ENCODE results near the gene P2RX3. TPM values are rescaled to one million over a fixed set of nuclear protein-coding genes. Genes with fewer than 3 reads are reported as not detected.

P2RX3 gene
- total RNA-seq, 4 donors from 2014 or later = not detected

DNA sequence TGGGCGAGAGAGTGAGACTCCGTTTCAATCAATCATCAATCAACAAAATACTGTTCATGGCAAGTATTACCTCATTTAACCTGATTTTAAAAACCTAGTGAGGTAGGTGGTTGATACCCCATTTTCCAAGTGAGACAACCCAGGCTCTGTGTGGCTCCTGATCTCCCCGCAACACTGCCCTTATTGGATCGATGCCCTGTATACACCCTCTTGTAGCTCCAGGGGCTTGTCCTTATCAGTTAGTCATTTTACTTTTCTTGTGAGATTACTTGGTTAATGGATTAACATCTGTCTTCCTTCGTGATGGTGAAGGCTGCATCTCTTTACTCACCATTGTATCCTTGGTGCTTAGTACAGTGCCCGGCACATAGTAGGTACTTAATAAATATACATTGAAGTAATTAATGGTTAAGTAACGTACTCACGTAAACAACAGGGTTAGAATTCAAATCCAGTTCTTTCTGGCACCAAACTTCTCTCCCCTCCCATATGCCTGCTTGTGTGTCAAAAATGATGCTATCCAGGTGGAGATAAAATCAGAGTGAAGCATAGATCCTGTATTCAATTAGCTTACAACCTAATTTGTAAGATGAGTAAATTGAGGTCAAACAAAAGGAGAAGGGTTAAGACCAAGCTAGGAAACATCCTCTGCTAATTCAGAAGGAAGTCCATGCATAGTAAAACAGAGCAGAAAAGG lies 54.1 kb downstream of the P2RX3 start:
- Histone ChIP-seq H3K27ac (no peak overlapping the region), H3K4me1 (no peaks in the 10 kb centered on the region), H3K27me3 (no peaks in the 10 kb centered on the region), H3K9me3 (no peaks in the 10 kb centered on the region), H3K4me3 (no peak overlapping the region), H3K36me3 (peaks cover 3% of the 10 kb centered on the region)
- WGBS = 84% methylated on average over 8 of the region's 8 CpGs
- no peak for DNase-seq (ENCODE audit: low spot score in 2 of 2)
- TF ChIP-seq EP300 (IDR thresholded peaks at IDR 0.05) (no peak), POLR2AphosphoS5 (IDR thresholded peaks at IDR 0.05) (no peak), POLR2A (IDR thresholded peaks at IDR 0.05) (no peak)
- TF ChIP-seq, protein P1, sequence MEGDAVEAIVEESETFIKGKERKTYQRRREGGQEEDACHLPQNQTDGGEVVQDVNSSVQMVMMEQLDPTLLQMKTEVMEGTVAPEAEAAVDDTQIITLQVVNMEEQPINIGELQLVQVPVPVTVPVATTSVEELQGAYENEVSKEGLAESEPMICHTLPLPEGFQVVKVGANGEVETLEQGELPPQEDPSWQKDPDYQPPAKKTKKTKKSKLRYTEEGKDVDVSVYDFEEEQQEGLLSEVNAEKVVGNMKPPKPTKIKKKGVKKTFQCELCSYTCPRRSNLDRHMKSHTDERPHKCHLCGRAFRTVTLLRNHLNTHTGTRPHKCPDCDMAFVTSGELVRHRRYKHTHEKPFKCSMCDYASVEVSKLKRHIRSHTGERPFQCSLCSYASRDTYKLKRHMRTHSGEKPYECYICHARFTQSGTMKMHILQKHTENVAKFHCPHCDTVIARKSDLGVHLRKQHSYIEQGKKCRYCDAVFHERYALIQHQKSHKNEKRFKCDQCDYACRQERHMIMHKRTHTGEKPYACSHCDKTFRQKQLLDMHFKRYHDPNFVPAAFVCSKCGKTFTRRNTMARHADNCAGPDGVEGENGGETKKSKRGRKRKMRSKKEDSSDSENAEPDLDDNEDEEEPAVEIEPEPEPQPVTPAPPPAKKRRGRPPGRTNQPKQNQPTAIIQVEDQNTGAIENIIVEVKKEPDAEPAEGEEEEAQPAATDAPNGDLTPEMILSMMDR (IDR thresholded peaks at IDR 0.05) = no peak

DNA sequence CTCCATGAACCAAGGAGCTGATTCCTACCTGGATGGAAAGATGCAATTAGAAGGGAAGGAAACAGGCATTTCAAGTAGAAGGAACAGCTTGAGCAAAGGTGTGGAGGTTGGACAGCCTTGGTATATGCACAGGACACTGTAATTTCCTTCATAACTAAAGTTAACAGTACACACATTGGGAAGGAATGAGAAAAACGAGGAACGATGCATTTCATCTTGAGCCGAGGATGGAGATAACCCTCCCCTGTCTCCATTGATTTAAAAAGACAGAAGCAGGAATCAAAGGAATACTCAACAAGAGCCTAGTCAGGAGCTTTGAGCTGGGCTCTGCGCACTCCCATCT lies 54.6 kb downstream of the P2RX3 start:
- DNase-seq (ENCODE audit: low spot score in 2 of 2) = no peak
- Histone ChIP-seq H3K36me3 (peaks cover 3% of the 10 kb centered on the region), H3K27me3 (no peaks in the 10 kb centered on the region), H3K27ac (no peak overlapping the region), H3K4me1 (no peaks in the 10 kb centered on the region), H3K4me3 (no peak overlapping the region), H3K9me3 (no peaks in the 10 kb centered on the region)
- WGBS = 81% methylated on average over 4 of the region's 4 CpGs
- TF ChIP-seq EP300 (IDR thresholded peaks at IDR 0.05) (no peak), POLR2A (IDR thresholded peaks at IDR 0.05) (no peak), POLR2AphosphoS5 (IDR thresholded peaks at IDR 0.05) (no peak)
- TF ChIP-seq, protein P1 (IDR thresholded peaks at IDR 0.05) = no peak

DNA sequence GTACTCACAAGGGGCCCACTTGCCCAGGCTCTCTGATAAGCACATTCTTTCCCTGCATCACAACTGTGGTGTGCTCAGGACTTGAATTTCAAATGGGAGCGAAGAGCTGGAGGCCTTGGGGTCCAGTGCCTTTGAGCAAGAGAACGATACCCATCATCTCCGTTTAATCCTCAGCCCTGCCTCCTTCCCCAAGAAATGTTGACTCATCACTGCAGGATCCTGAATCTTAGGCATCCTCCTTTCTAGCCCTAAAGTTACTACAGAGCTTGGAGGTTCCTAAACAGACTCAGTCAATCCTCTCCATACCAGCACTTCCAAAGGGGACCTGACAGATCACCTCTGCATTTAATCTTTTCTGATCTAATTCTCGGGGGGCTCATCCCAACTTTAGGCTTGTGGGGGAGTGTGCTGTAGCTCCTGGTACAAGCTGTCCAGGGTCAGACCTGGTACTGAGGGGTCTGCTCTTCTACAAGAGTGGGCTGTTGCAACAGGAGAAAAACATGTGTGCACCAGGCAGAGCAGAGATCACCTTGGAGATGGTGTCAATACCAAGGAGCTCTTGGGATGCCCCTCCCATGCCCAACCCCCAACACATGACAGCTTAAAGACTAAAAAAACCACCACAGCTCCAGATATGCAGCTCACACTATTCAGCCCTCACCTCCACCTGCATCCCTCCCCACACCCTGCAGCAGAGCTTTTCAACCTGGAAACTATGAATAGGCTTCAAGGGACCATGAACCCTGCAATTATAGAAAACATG lies 56.2 kb downstream of the P2RX3 start:
- Histone ChIP-seq H3K4me3 (no peak overlapping the region), H3K27ac (no peak overlapping the region), H3K4me1 (no peaks in the 10 kb centered on the region), H3K9me3 (no peaks in the 10 kb centered on the region), H3K27me3 (no peaks in the 10 kb centered on the region), H3K36me3 (peaks cover under 1% of the 10 kb centered on the region)
- no peak for DNase-seq (ENCODE audit: low spot score in 2 of 2)
- 84% methylated on average over 4 of the region's 4 CpGs for WGBS
- TF ChIP-seq POLR2AphosphoS5 (IDR thresholded peaks at IDR 0.05) (no peak), POLR2A (IDR thresholded peaks at IDR 0.05) (no peak), EP300 (IDR thresholded peaks at IDR 0.05) (no peak)
- TF ChIP-seq, protein P1 (IDR thresholded peaks at IDR 0.05) = no peak

DNA sequence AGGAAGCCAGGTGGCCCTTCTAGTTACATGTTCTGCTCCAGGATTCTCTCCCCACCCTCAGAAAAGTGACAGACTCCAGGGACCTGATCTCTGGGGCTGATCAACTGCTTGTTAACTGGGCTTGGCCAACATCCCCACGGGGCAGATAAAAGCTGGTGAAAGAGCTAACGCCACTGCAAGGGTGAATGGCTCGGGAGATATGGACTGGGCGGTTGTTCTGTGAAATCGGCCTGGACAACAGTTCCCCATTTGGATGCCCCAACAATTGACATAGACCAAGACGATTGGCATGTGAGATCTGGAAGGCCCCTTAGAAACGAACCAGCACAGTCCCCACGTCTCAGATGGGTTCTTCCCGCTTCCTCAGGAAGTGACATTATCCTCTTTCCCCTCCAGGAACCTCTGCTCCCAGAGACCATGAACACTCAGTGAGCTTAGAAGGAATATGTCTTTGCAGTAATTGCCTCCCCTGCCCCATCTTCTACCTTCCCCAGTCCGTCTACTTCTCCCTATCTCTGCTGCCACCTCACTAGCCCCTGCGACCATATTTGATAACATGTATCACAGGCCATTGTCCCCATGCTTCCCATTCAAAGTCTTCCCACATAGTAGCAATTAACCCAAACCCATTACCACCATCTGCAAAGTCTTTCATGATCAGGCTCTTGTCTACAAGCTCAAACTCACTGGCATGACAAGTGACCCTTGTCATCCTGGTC lies 57.9 kb downstream of the P2RX3 start:
- Histone ChIP-seq H3K27ac (no peak overlapping the region), H3K36me3 (no peaks in the 10 kb centered on the region), H3K4me1 (no peaks in the 10 kb centered on the region), H3K4me3 (no peak overlapping the region), H3K27me3 (no peaks in the 10 kb centered on the region), H3K9me3 (no peaks in the 10 kb centered on the region)
- 98% methylated on average over 11 of the region's 11 CpGs for WGBS
- DNase-seq (ENCODE audit: low spot score in 2 of 2) = no peak
- TF ChIP-seq, protein P1 (IDR thresholded peaks at IDR 0.05) = no peak
- TF ChIP-seq EP300 (IDR thresholded peaks at IDR 0.05) = no peak
- TF ChIP-seq POLR2AphosphoS5 (IDR thresholded peaks at IDR 0.05) = no peak
- TF ChIP-seq POLR2A (IDR thresholded peaks at IDR 0.05) = no peak

DNA sequence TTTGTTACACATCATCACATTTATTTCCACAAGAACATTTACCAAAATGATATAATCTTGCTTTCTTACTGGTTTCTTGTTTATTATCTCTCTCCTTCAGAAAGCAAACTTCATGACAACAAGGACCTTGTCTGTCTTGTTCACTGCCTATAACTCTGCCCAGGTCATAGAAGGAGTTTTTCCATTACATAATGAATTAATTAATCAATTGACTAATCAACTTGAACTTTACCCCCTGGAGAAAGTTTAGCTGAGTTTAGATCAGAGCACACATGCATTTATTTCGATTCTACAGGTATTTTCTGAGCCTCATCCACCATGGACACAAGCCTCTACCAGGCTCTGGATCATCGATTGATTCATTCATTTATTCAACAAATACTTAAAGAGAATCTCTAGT lies 58.6 kb downstream of the P2RX3 start:
- TF ChIP-seq EP300 (IDR thresholded peaks at IDR 0.05) (no peak), POLR2A (IDR thresholded peaks at IDR 0.05) (no peak), POLR2AphosphoS5 (IDR thresholded peaks at IDR 0.05) (no peak)
- TF ChIP-seq, protein P1 (IDR thresholded peaks at IDR 0.05) = no peak

More for the DNA sequence above, 58.6 kb downstream of the P2RX3 start:
- WGBS = 83% methylated on average over 2 of the region's 2 CpGs
- H3K27ac ChIP-seq = no peak overlapping the region
- no peaks in the 10 kb centered on the region for H3K9me3 ChIP-seq
- H3K4me3 ChIP-seq = no peak overlapping the region
- no peak for DNase-seq (ENCODE audit: low spot score in 2 of 2)
- H3K27me3 ChIP-seq = no peaks in the 10 kb centered on the region
- no peaks in the 10 kb centered on the region for H3K36me3 ChIP-seq
- H3K4me1 ChIP-seq = no peaks in the 10 kb centered on the region
